ENCODE results near the gene IRF1.

DNA sequence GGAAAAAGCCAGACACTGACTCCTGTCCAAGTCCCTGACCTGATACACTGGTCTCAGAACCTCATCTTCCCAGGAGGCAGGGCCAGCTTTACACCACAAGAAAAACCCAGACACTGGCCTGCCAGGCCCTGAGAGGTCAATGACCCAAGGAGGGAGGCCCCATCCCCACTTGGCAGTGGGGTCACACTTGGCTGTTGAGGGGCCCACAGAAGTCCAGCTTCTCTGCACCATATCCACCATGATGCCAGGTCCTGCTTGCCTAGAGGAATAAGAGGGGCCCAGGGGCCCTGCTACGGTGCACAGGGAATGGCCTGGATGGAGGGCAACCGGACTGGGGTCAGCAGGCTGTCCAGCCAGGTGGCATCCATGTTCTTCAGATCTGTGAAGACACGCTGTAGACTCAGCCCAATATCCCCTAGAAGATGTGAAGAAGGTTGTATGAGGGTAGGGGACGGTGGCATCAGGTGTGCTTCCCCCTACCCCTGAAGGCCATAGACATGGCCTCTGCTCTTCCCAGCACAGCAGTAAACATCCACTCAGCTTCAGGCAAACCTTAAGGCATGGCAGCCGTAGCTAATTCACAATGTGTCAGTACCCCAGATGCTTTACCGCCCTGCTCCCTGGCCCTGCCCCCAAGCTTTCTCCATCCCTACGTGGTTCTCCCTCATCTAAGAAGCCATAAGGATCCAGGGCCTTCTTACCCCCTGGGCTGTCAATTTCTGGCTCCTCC lies 6.7 kb downstream of the IRF1 start:
- TF ChIP-seq, protein P1, sequence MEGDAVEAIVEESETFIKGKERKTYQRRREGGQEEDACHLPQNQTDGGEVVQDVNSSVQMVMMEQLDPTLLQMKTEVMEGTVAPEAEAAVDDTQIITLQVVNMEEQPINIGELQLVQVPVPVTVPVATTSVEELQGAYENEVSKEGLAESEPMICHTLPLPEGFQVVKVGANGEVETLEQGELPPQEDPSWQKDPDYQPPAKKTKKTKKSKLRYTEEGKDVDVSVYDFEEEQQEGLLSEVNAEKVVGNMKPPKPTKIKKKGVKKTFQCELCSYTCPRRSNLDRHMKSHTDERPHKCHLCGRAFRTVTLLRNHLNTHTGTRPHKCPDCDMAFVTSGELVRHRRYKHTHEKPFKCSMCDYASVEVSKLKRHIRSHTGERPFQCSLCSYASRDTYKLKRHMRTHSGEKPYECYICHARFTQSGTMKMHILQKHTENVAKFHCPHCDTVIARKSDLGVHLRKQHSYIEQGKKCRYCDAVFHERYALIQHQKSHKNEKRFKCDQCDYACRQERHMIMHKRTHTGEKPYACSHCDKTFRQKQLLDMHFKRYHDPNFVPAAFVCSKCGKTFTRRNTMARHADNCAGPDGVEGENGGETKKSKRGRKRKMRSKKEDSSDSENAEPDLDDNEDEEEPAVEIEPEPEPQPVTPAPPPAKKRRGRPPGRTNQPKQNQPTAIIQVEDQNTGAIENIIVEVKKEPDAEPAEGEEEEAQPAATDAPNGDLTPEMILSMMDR (IDR thresholded peaks at IDR 0.05): no peak
- TF ChIP-seq POLR2AphosphoS5 (IDR thresholded peaks at IDR 0.05): no peak
- no peak for TF ChIP-seq POLR2A (IDR thresholded peaks at IDR 0.05)
- no peak for TF ChIP-seq EP300 (IDR thresholded peaks at IDR 0.05; ENCODE audit: low read depth)

Measured in transverse colon (tissue), 4 donors.